ENCODE data around the gene FEM1A.
"Not testable (repeated sequence)": the region's sequence is repeated elsewhere in the genome, so short reads cannot be mapped to it uniquely, and the experiment has no call there.

Gene FEM1A

DNA sequence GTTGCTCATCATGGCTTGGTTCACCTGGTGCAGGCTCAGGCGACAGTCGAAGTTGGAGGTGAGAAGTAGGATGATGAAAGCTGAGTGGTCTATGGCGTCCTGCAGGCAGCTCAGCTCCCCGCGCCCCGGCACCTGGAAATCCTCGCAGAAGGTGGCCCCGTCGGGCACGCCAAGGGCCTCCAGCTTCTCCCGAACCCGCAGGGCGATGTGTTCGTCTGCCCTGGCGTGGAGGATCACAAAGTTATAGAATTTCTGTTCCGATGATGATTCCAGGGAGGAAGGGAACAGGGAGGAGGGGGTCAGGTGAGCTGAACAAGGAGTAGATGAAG, 25.4 kb downstream of the FEM1A start:
- H3K4me3 ChIP-seq (ENCODE audit: low read depth, low read length) = no peak overlapping the region
- DNase-seq (ENCODE audit: low read depth) = no peak
- TF ChIP-seq, protein P1, sequence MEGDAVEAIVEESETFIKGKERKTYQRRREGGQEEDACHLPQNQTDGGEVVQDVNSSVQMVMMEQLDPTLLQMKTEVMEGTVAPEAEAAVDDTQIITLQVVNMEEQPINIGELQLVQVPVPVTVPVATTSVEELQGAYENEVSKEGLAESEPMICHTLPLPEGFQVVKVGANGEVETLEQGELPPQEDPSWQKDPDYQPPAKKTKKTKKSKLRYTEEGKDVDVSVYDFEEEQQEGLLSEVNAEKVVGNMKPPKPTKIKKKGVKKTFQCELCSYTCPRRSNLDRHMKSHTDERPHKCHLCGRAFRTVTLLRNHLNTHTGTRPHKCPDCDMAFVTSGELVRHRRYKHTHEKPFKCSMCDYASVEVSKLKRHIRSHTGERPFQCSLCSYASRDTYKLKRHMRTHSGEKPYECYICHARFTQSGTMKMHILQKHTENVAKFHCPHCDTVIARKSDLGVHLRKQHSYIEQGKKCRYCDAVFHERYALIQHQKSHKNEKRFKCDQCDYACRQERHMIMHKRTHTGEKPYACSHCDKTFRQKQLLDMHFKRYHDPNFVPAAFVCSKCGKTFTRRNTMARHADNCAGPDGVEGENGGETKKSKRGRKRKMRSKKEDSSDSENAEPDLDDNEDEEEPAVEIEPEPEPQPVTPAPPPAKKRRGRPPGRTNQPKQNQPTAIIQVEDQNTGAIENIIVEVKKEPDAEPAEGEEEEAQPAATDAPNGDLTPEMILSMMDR (IDR thresholded peaks at IDR 0.05; ENCODE audit: insufficient read depth, low read depth, low read length, missing control alignments) = no peak

DNA sequence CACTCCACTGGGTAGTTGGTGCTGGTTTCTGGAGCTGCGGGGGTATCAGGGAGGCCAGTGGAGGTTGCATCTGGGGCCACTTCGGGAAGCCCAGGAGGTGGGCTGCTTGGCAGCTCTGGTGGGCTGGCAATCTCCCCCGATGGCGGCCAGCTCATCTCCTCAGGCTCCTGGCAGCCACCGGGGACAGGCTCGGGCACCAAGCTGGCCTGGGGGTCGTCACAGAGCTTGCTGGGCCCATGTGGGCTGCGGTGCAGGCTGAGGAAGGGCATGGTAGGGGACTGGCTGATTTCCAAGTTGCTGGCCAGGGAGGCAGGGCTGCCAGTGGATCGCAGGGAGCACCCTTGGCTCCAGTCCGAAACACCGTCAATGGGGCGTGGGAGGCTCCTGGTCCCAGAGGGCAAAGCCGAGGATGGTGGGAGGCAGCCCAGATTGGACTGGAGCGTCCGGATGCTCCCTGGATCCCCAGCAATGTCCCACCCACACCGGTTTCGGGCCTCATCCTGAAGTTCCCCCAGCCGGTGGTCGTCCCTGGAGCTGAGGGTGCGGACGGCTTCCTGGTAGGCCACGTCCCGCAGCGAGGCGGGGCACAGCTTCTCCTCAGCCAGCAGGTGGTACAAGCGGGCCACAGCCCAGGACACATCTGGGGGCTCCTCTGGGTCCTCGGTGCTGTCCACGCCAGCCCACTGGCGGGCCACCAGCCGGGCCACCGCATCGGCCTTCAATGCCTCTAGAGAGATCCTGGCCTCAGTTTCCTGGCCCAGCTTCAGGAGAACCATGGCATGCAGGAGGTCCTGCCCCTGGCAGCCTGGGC, 26.1 kb downstream of the FEM1A start:
- TF ChIP-seq, protein P1 (IDR thresholded peaks at IDR 0.05; ENCODE audit: insufficient read depth, low read depth, low read length, missing control alignments) = no peak

DNA sequence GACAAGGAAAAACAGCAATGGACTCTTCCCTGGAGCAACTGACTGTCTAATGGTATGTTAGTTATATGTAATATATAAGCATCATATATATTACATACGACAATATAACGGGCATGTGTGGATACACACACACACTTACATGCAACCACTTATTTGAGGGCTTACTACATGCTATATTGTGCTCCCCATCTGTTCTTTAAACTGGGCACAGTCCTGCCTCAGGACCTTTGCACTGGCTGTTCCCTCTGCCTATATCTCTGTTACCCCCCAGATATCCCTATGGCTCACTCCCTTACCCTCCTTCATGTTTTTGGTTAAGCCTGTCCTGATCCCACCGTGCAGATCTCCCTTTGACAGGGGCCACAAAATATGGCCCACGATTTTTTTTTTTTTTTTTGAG, 29.7 kb downstream of the FEM1A start:
- TF ChIP-seq, protein P1 (IDR thresholded peaks at IDR 0.05; ENCODE audit: insufficient read depth, low read depth, low read length, missing control alignments) = no peak
- no peak overlapping the region for H3K4me3 ChIP-seq (ENCODE audit: low read depth, low read length)
- no peak for DNase-seq (ENCODE audit: low read depth)

More for the DNA sequence above, 26.1 kb downstream of the FEM1A start:
- DNase-seq (ENCODE audit: low read depth) = no peak
- H3K4me3 ChIP-seq (ENCODE audit: low read depth, low read length) = no peak overlapping the region

DNA sequence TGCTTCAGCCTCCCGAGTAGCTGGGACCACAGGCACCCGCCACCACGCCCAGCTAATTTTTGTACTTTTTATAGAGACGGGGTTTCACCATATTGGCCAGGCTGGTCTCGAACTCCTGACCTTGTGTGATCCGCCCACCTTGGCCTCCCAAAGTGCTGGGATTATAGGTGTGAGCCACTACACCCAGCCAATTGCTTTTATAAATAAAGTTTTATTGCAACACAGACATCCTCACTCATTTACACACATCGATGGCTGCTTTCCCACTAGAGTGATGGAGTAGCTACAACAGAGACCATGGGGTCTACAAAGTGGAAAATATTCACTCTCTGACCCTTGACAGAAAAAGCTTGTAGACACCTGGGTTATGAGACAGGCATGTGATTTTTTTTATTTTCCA, 30.8 kb downstream of the FEM1A start:
- not testable (repeated sequence) for DNase-seq (ENCODE audit: low read depth); H3K4me3 ChIP-seq (ENCODE audit: low read depth, low read length)

DNA sequence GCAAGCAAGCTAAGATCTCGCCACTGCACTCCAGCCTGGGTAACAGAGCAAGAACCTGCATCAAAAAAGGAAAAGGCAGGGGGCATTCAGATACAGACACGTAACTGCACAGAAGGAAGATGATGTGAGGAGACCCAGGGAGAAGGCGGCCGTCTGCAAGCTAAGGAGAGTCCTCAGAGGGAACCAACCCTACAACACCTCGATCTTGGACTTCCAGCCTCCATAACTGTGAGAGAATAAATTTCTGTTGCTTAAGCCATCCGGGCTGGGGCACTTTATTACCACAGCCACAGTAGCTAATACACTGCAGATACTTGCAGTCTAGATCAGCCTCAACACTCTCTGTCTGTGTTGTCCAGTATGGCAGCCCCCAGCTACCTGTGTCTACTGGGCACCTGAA, 32.0 kb downstream of the FEM1A start:
- no peak overlapping the region for H3K4me3 ChIP-seq (ENCODE audit: low read depth, low read length)
- DNase-seq (ENCODE audit: low read depth) = no peak
- TF ChIP-seq, protein P1 (IDR thresholded peaks at IDR 0.05; ENCODE audit: insufficient read depth, low read depth, low read length, missing control alignments) = no peak

DNA sequence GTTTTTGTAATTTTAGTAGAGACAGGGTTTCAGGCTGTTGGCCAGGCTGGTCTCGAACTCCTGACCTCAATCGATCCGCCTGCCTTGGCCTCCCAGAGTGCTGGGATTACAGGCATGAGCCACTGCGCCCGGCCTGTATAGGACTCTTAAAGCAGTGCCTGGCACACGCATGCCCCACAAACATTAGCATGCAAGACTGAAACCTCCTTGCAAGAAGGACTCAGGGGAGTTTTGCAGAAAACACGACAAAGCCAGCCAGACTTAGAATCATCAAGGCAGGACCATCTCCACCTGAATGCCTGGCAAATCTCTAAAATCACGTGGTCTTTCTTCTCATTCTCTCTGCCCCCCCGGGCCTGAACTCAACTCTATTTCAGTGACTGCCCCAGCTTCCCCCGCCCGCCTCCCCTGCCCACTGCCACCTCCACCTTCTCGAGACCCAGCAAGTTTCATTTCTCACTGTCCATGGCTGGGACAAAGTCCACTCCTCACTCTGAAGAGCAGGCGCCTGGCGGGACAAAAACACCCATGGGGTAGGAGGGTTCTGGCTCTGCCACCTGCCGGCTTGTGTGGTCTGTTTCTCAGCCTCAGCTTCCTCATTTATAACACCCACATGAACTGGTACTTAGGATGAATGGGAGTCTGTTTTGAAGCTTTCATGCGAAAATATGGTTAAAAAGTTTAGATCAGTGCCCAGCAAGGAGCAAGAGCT, 37.6 kb downstream of the FEM1A start:
- TF ChIP-seq, protein P1 (IDR thresholded peaks at IDR 0.05; ENCODE audit: insufficient read depth, low read depth, low read length, missing control alignments) = peak; percentile 8
- peak overlapping the region; percentile 99 for H3K4me3 ChIP-seq (ENCODE audit: low read depth, low read length)
- peak; percentile 59 for DNase-seq (ENCODE audit: low read depth)

DNA sequence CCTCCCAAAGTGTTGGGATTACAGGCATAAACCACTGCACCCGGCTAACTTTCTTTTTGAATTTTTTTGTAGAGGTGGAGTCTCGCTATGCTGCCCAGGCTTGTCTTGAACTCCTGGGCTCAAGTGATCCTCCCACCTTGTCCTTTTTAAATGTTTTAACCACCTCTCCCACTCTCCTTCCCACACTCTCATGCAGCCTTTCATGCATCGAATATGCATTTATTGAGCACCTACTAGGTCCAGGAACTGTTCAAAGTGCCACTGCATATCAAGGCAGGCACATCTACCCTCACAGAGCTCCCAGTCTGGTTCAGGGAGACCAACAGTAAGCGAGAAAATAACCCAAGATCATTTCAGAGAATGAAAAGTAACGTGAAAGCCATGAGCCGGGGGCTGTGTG, 38.8 kb downstream of the FEM1A start:
- no peak for DNase-seq (ENCODE audit: low read depth)
- H3K4me3 ChIP-seq (ENCODE audit: low read depth, low read length) = peak overlapping the region; percentile 99
- TF ChIP-seq, protein P1 (IDR thresholded peaks at IDR 0.05; ENCODE audit: insufficient read depth, low read depth, low read length, missing control alignments) = no peak
